Measurements from ENCODE around the gene TEX2. TPM values are rescaled to one million over a fixed set of nuclear protein-coding genes. Genes with fewer than 3 reads are reported as not detected.

Gene TEX2
- total RNA-seq, 2 experiments from 2014 or later = 14.0 to 14.5 TPM

GRCh38 chr17:64245218-64246145, 17.6 kb downstream of the TEX2 start:
- intact Hi-C loops (cut with micrococcal nuclease) = no loop called here
- ATAC-seq (no peak), DNase-seq (no peak)
- no peak overlapping the region for H3K27ac Mint-ChIP-seq
- peaks cover 3% of the 10 kb centered on the region for H3K36me3 Mint-ChIP-seq (ENCODE audit: low read depth)
- H3K27me3 Mint-ChIP-seq = no peaks in the 10 kb centered on the region
- no peak for TF ChIP-seq CTCF (IDR thresholded peaks at IDR 0.05)
- ChIA-PET POLR2A (interaction anchor here (2.0 kb wide), 1 partner anchor 99 kb away, joined by 6 read pairs; no protein-coding TSS in a partner anchor), CTCF (interaction anchor here (0.9 to 1.3 kb wide), 3 partner anchors 9 to 18 kb away, joined by 3 to 4 read pairs (median 4); partner anchors contain the start of gene TEX2)
- no peak overlapping the region for H3K4me3 Mint-ChIP-seq
- H3K4me1 Mint-ChIP-seq (ENCODE audit: low read depth) = peaks cover 15% of the 10 kb centered on the region
- H3K9me3 Mint-ChIP-seq = no peaks in the 10 kb centered on the region

- Mint-ChIP-seq H3K4me3 (no peak overlapping the region), H3K27me3 (no peaks in the 10 kb centered on the region), H3K9me3 (no peaks in the 10 kb centered on the region), H3K27ac (no peak overlapping the region), H3K4me1 (ENCODE audit: low read depth) (peaks cover 23% of the 10 kb centered on the region), H3K36me3 (ENCODE audit: low read depth) (peaks cover 3% of the 10 kb centered on the region)
- TF ChIP-seq CTCF (IDR thresholded peaks at IDR 0.05) = no peak
- no peak for ATAC-seq
- DNase-seq = no peak
- ChIA-PET POLR2A (interaction anchor here (0.6 to 2.0 kb wide), 3 partner anchors 16 to 1419 kb away, joined by 3 to 6 read pairs (median 4); no protein-coding TSS in a partner anchor), CTCF (interaction anchor here (0.9 kb wide), 1 partner anchor 219 kb away, joined by 3 read pairs; no protein-coding TSS in a partner anchor)
- intact Hi-C loops (cut with micrococcal nuclease) = no loop called here
These were observed 18.9 kb downstream of the TEX2 start for GRCh38 chr17:64244165-64244564.

- Mint-ChIP-seq H3K27ac (no peak overlapping the region), H3K4me3 (no peak overlapping the region), H3K27me3 (no peaks in the 10 kb centered on the region), H3K9me3 (no peaks in the 10 kb centered on the region), H3K36me3 (ENCODE audit: low read depth) (peaks cover 3% of the 10 kb centered on the region), H3K4me1 (ENCODE audit: low read depth) (peaks cover 31% of the 10 kb centered on the region)
- POLR2A ChIA-PET = interaction anchor here (2.0 kb wide), 1 partner anchor 97 kb away, joined by 6 read pairs; no protein-coding TSS in a partner anchor
- CTCF ChIA-PET = no interaction called here
- TF ChIP-seq CTCF (IDR thresholded peaks at IDR 0.05) = no peak
- DNase-seq (no peak), ATAC-seq (no peak)
- intact Hi-C loops (cut with micrococcal nuclease) = no loop called here
These were observed 19.7 kb downstream of the TEX2 start for GRCh38 chr17:64243340-64243739.

GRCh38 chr17:64242633-64243032, 20.4 kb downstream of the TEX2 start:
- Mint-ChIP-seq H3K27me3 (no peaks in the 10 kb centered on the region), H3K4me3 (no peak overlapping the region), H3K27ac (no peak overlapping the region), H3K9me3 (no peaks in the 10 kb centered on the region), H3K4me1 (ENCODE audit: low read depth) (peaks cover 34% of the 10 kb centered on the region), H3K36me3 (ENCODE audit: low read depth) (peaks cover 3% of the 10 kb centered on the region)
- ChIA-PET CTCF (no interaction called here), POLR2A (no interaction called here)
- no peak for DNase-seq
- intact Hi-C loops (cut with micrococcal nuclease) = no loop called here
- TF ChIP-seq CTCF (IDR thresholded peaks at IDR 0.05) = no peak
- ATAC-seq = no peak
